Loucy (cell line): ENCODE data around the gene TIMP2.

Experiments used
- H2AFZ ChIP-seq: fragments of 200-600 bp; sonication (generic); 2 replicates; pipeline ENCODE4 v1.6.0; 2016; ENCODE audit warnings: antibody characterized with exemption, mild to moderate bottlenecking, low read length, moderate library complexity
- H3F3A ChIP-seq: fragments of 200-600 bp; 2 replicates; pipeline ENCODE4 v1.6.0; 2016; ENCODE audit warnings: antibody characterized with exemption, low read depth, mild to moderate bottlenecking
- H3K27me3 ChIP-seq: fragments of 200-600 bp; sonication (generic); 2 replicates; pipeline ENCODE4 v1.6.1; 2014; ENCODE audit warnings: low read length, mild to moderate bottlenecking; ENCODE audit not compliant: insufficient read depth, poor library complexity, severe bottlenecking
- H3K36me3 ChIP-seq: fragments of 200-600 bp; sonication (generic); 2 replicates; pipeline ENCODE4 v1.6.1; 2016; ENCODE audit warnings: low read length; ENCODE audit not compliant: insufficient read depth
- H3K4me1 ChIP-seq: fragments of 200-600 bp; sonication (generic); 2 replicates; pipeline ENCODE4 v1.5.1; 2014; ENCODE audit warnings: low read length, mild to moderate bottlenecking; ENCODE audit not compliant: insufficient read depth, poor library complexity, severe bottlenecking
- H3K4me2 ChIP-seq: fragments of 200-600 bp; sonication (generic); 2 replicates; pipeline ENCODE4 v1.6.0; 2014; ENCODE audit warnings: antibody characterized with exemption, low read length, low read depth, mild to moderate bottlenecking; ENCODE audit not compliant: poor library complexity, severe bottlenecking
- H3K4me3 ChIP-seq: fragments of 200-600 bp; sonication (generic); 2 replicates; pipeline ENCODE4 v1.5.1; 2014; ENCODE audit warnings: low read length, mild to moderate bottlenecking, mixed read lengths; ENCODE audit not compliant: poor library complexity, severe bottlenecking
- H3K79me2 ChIP-seq: fragments of 200-600 bp; sonication (generic); 2 replicates; pipeline ENCODE4 v1.6.1; 2014; ENCODE audit warnings: low read length; ENCODE audit not compliant: insufficient read depth
- H3K9ac ChIP-seq: fragments of 200-600 bp; sonication (generic); 2 replicates; pipeline ENCODE4 v1.6.0; 2014; ENCODE audit warnings: mild to moderate bottlenecking, low read depth, low read length, moderate library complexity; ENCODE audit not compliant: poor library complexity, severe bottlenecking
- H3K9me2 ChIP-seq: fragments of 200-600 bp; sonication (generic); replicated peaks from 2 replicates; pipeline ENCODE4 v1.6.1; 2016; ENCODE audit warnings: low read depth, low read length, mixed read lengths
- H3K9me3 ChIP-seq: fragments of 200-600 bp; sonication (generic); 2 replicates; pipeline ENCODE4 v1.6.1; 2014; ENCODE audit warnings: mild to moderate bottlenecking, antibody characterized with exemption, low read length, low read depth; ENCODE audit not compliant: insufficient read depth
- H4K20me1 ChIP-seq: fragments of 200-600 bp; sonication (generic); 2 replicates; pipeline ENCODE4 v1.6.0; 2014; ENCODE audit warnings: antibody characterized with exemption, low read length, mild to moderate bottlenecking; ENCODE audit not compliant: insufficient read depth, poor library complexity, severe bottlenecking
- CTCF ChIP-seq: fragments of 200-600 bp; sonication (generic); conservative IDR thresholded peaks from 2 replicates; pipeline ENCODE4 v1.5.1; 2014; ENCODE audit warnings: mild to moderate bottlenecking, antibody characterized with exemption, low read length
- EZH2phosphoT487 ChIP-seq: fragments of 200-600 bp; IDR thresholded peaks from 2 replicates; pipeline ENCODE4 v1.6.1; 2018; ENCODE audit warnings: antibody characterized with exemption, mild to moderate bottlenecking, moderate library complexity, borderline replicate concordance

The TIMP2 gene

GRCh38 chr17:78908426-78908825 is 16.8 kb downstream of the TIMP2 start:
- Histone ChIP-seq H3K4me2 (no peak overlapping the region), H3K79me2 (peaks cover 3% of the 10 kb centered on the region; the same call in 1 of the 2 replicates), H3K4me3 (no peak overlapping the region), H3K9ac (no peak overlapping the region), H3K9me2 (no peaks in the 10 kb centered on the region), H4K20me1 (no peaks in the 10 kb centered on the region), H2AFZ (no peak overlapping the region), H3K36me3 (no peaks in the 10 kb centered on the region), H3K4me1 (no peaks in the 10 kb centered on the region), H3K27me3 (no peaks in the 10 kb centered on the region), H3K9me3 (no peaks in the 10 kb centered on the region), H3F3A (no peaks in the 10 kb centered on the region)
- TF ChIP-seq EZH2phosphoT487 (no peak), CTCF (no peak)

GRCh38 chr17:78905541-78905940 is 19.6 kb downstream of the TIMP2 start:
- Histone ChIP-seq H3F3A (no peaks in the 10 kb centered on the region), H3K79me2 (no peaks in the 10 kb centered on the region)

GRCh38 chr17:78905116-78905515 is 20.1 kb downstream of the TIMP2 start:
- no peak overlapping the region for H3K9ac ChIP-seq
- no peaks in the 10 kb centered on the region for H4K20me1 ChIP-seq
- H3K9me3 ChIP-seq = no peaks in the 10 kb centered on the region
- H3F3A ChIP-seq = no peaks in the 10 kb centered on the region
- no peak overlapping the region for H2AFZ ChIP-seq
- no peaks in the 10 kb centered on the region for H3K79me2 ChIP-seq
- no peaks in the 10 kb centered on the region for H3K9me2 ChIP-seq
- TF ChIP-seq CTCF (no peak), EZH2phosphoT487 (no peak)
- peaks cover 5% of the 10 kb centered on the region; the same call in 1 of the 2 replicates for H3K36me3 ChIP-seq
- H3K4me3 ChIP-seq = no peak overlapping the region
- no peaks in the 10 kb centered on the region for H3K27me3 ChIP-seq
- no peak overlapping the region for H3K4me2 ChIP-seq
- no peaks in the 10 kb centered on the region for H3K4me1 ChIP-seq

More at GRCh38 chr17:78905541-78905940, 19.6 kb downstream of the TIMP2 start:
- no peak overlapping the region for H3K4me3 ChIP-seq
- TF ChIP-seq CTCF = no peak
- TF ChIP-seq EZH2phosphoT487 = no peak
- peaks cover 5% of the 10 kb centered on the region; the same call in 1 of the 2 replicates for H3K36me3 ChIP-seq
- no peak overlapping the region for H3K9ac ChIP-seq
- H3K27me3 ChIP-seq = no peaks in the 10 kb centered on the region
- no peak overlapping the region for H3K4me2 ChIP-seq
- H3K9me3 ChIP-seq = no peaks in the 10 kb centered on the region
- H3K4me1 ChIP-seq = no peaks in the 10 kb centered on the region
- no peaks in the 10 kb centered on the region for H4K20me1 ChIP-seq
- H2AFZ ChIP-seq = no peak overlapping the region
- no peaks in the 10 kb centered on the region for H3K9me2 ChIP-seq
